HepG2 (cell line): Measurements from ENCODE around the gene GYS1. TPM values are rescaled to one million over a fixed set of nuclear protein-coding genes. Genes with fewer than 3 reads are reported as not detected.
A peak's percentile ranks its signal among the peaks of the same experiment; 100 is the strongest.

Source experiments
- ARNT ChIP-seq: fragments of 450-650 bp; IDR thresholded peaks from 2 replicates; pipeline ENCODE4 v1.6.1; 2017
- BRD4 ChIP-seq: sonication (generic); formaldehyde crosslinking; IDR thresholded peaks from 2 replicates; pipeline ENCODE4 v1.4.0; 2020; ENCODE audit warnings: missing genetic modification reagents
- FOXK2 ChIP-seq: fragments of 450-650 bp; IDR thresholded peaks from 2 replicates; pipeline ENCODE4 v1.6.1; 2016
- HCFC1 ChIP-seq: fragments of 150-350 bp; IDR thresholded peaks from 2 replicates; pipeline ENCODE4 v1.6.1; 2014; ENCODE audit warnings: low read depth, low read length
- HDAC2 ChIP-seq: sonication (generic); formaldehyde crosslinking; IDR thresholded peaks from 2 replicates; pipeline ENCODE4 v1.4.0; 2020; ENCODE audit warnings: missing genetic modification reagents
- HMG20B ChIP-seq: conservative IDR thresholded peaks from 2 replicates; pipeline ENCODE4 v1.6.1; 2016; ENCODE audit warnings: missing genetic modification reagents, missing compliant biosample characterization
- HNF1B ChIP-seq: sonication (generic); formaldehyde crosslinking; IDR thresholded peaks from 2 replicates; pipeline ENCODE4 v1.5.1; 2020; ENCODE audit warnings: mild to moderate bottlenecking, moderate library complexity, missing genetic modification reagents
- HOXA7 ChIP-seq: sonication (generic); formaldehyde crosslinking; IDR thresholded peaks from 2 replicates; pipeline ENCODE4 v1.8.1; 2022; ENCODE audit warnings: mild to moderate bottlenecking, missing genetic modification reagents, moderate library complexity
- ISL2 ChIP-seq: sonication (generic); formaldehyde crosslinking; IDR thresholded peaks from 2 replicates; pipeline ENCODE4 v1.5.0; 2020; ENCODE audit warnings: missing genetic modification reagents
- KLF9 ChIP-seq: IDR thresholded peaks from 2 replicates; pipeline ENCODE4 v1.6.1; 2016; ENCODE audit warnings: low read depth
- LCORL ChIP-seq, 2 experiments: fragments of 450-650 bp in 1 of 2; sonication (generic) in 1 of 2; formaldehyde crosslinking in 1 of 2; IDR thresholded peaks; 2 replicates each; pipeline versions ENCODE4 v1.5.0 to v1.6.1; 2017 to 2020; ENCODE audit warnings: antibody characterized with exemption in 1 of 2, missing genetic modification reagents in 1 of 2
- MBD4 ChIP-seq: IDR thresholded peaks from 2 replicates; pipeline ENCODE4 v1.6.1; 2012; ENCODE audit warnings: low read length, inconsistent platforms, borderline replicate concordance
- MEIS1 ChIP-seq: sonication (generic); formaldehyde crosslinking; IDR thresholded peaks from 2 replicates; pipeline ENCODE4 v1.9.0; 2021; ENCODE audit warnings: mild to moderate bottlenecking, missing genetic modification reagents, moderate library complexity, borderline replicate concordance
- MXD4 ChIP-seq: IDR thresholded peaks from 2 replicates; pipeline ENCODE4 v1.6.1; 2016; ENCODE audit warnings: mild to moderate bottlenecking, missing biosample characterization, missing genetic modification reagents
- NCOR1 ChIP-seq: fragments of 200-600 bp; sonication (generic); IDR thresholded peaks from 2 replicates; pipeline ENCODE4 v1.7.0; 2017; ENCODE audit warnings: antibody characterized with exemption, low read length, borderline replicate concordance
- RFXANK ChIP-seq: IDR thresholded peaks from 2 replicates; pipeline ENCODE4 v1.6.1; 2016
- SETDB1 ChIP-seq: sonication (generic); formaldehyde crosslinking; IDR thresholded peaks from 2 replicates; pipeline ENCODE4 v1.5.1; 2020; ENCODE audit warnings: missing genetic modification reagents, mild to moderate bottlenecking, borderline replicate concordance
- SNAI1 ChIP-seq: sonication (generic); formaldehyde crosslinking; IDR thresholded peaks from 2 replicates; pipeline ENCODE4 v1.5.0; 2020; ENCODE audit warnings: mild to moderate bottlenecking, missing genetic modification reagents, borderline replicate concordance
- SP1 ChIP-seq, 2 experiments: fragments of 450-650 bp in 1 of 2; sonication (generic) in 1 of 2; formaldehyde crosslinking in 1 of 2; IDR thresholded peaks; 2 replicates each; pipeline versions ENCODE4 v1.4.0 to v1.6.1; 2016 to 2020; ENCODE audit warnings: missing genetic modification reagents in 1 of 2
- ZIK1 ChIP-seq: sonication (generic); formaldehyde crosslinking; IDR thresholded peaks from 2 replicates; pipeline ENCODE4 v1.5.0; 2020; ENCODE audit warnings: mild to moderate bottlenecking, low read depth, missing genetic modification reagents, borderline replicate concordance
- ZNF180 ChIP-seq: sonication (generic); formaldehyde crosslinking; IDR thresholded peaks from 2 replicates; pipeline ENCODE4 v1.4.0; 2020; ENCODE audit warnings: low read depth, missing genetic modification reagents, borderline replicate concordance
- ZNF343 ChIP-seq: sonication (generic); formaldehyde crosslinking; IDR thresholded peaks from 2 replicates; pipeline ENCODE4 v1.4.0; 2020; ENCODE audit warnings: mild to moderate bottlenecking, missing genetic modification reagents
- ZNF530 ChIP-seq: sonication (generic); formaldehyde crosslinking; IDR thresholded peaks from 2 replicates; pipeline ENCODE4 v1.5.0; 2020; ENCODE audit warnings: low read depth, mild to moderate bottlenecking, missing genetic modification reagents
- ZNF543 ChIP-seq: sonication (generic); formaldehyde crosslinking; IDR thresholded peaks from 2 replicates; pipeline ENCODE4 v1.4.0; 2020; ENCODE audit warnings: mild to moderate bottlenecking, missing genetic modification reagents
- ZNF567 ChIP-seq: sonication (generic); formaldehyde crosslinking; IDR thresholded peaks from 2 replicates; pipeline ENCODE4 v1.8.1; 2023; ENCODE audit warnings: mild to moderate bottlenecking, missing genetic modification reagents, borderline replicate concordance
- ZNF577 ChIP-seq: sonication (generic); formaldehyde crosslinking; IDR thresholded peaks from 2 replicates; pipeline ENCODE4 v1.4.0; 2020; ENCODE audit warnings: mild to moderate bottlenecking, low read depth, missing genetic modification reagents, borderline replicate concordance
- ZNF768 ChIP-seq: sonication (generic); formaldehyde crosslinking; IDR thresholded peaks from 2 replicates; pipeline ENCODE4 v1.4.0; 2020; ENCODE audit warnings: missing genetic modification reagents
- ZNF788 ChIP-seq: sonication (generic); formaldehyde crosslinking; IDR thresholded peaks from 2 replicates; pipeline ENCODE4 v1.5.0; 2020; ENCODE audit warnings: mild to moderate bottlenecking, missing genetic modification reagents, borderline replicate concordance
- ZNF839 ChIP-seq: sonication (generic); formaldehyde crosslinking; IDR thresholded peaks from 2 replicates; pipeline ENCODE4 v1.4.0; 2020; ENCODE audit warnings: missing genetic modification reagents, mild to moderate bottlenecking, borderline replicate concordance
- polyA plus RNA-seq, 8 experiments: library from polyadenylated mRNA; depleted of rRNA in 3 of 8; stranded (reverse) in 7 of 8; unstranded in 1 of 8; fragments of >200 nt; fragmentation: Illumina TruSeq in 4 of 8; extraction: Trizol in 4 of 8; gene quantifications; 2 replicates each; pipeline versions ENCODE4 v1.2.1 to v1.2.3, GENCODE V29; 2011 to 2016; ENCODE audit warnings: low read depth in 4 of 8, missing spikeins in 1 of 8, mixed read lengths in 1 of 8; ENCODE audit not compliant: insufficient read depth in 1 of 8
- total RNA-seq, 5 experiments: library from RNA; depleted of rRNA; stranded (reverse); fragments of >200 nt; fragmentation: Illumina TruSeq; extraction: Trizol; gene quantifications; 2 replicates each; pipeline ENCODE4 v1.2.3, GENCODE V29; 2016; ENCODE audit warnings: low read depth in 1 of 5
- TF ChIP-seq, protein P1 (sequence below): sonication (generic); formaldehyde crosslinking; IDR thresholded peaks from 2 replicates; pipeline ENCODE4 v1.4.0; 2020; ENCODE audit warnings: missing genetic modification reagents

The GYS1 gene
- total and polyA plus RNA-seq, 2 of the 13 experiments (the other 11 are each of a cell fraction or from before 2014, with no cell fraction given): 18.4 to 42.1 TPM

DNA sequence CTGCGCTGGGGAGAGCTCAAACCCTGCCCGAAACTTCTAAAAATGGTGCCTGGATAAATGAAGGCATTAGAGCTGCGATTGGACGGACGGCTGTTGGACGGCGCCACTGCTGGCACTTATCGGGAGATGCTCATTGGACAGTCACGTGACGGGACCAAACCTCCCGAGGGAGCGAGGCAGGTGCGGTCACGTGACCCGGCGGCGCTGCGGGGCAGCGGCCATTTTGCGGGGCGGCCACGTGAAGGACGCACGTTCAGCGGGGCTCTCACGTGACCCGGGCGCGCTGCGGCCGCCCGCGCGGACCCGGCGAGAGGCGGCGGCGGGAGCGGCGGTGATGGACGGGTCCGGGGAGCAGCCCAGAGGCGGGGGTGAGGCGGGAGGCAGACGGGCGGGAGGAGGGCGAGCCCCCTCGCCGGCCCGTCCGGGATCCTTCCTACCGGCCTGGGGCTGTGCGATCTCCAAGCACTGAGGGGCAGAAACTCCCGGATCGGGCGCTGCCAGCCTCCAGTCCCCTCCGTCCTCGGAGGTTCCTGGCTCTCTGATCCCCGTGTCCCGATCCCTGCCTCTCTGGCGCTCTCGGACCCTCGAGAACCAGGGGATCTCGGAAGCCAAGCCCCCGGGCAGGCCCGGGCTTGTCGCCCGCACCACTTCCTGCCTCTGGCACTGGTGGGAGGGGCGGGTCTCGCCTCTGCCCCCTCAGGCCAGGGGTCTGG lies 38.4 kb downstream of the GYS1 start, which contains the start of gene BAX (continued):
- TF ChIP-seq ZNF768 (CRISPR knock-in tag) (peak; percentile 39; the same call in 1 of the 2 replicates), ZNF180 (CRISPR knock-in tag) (no peak), BRD4 (CRISPR knock-in tag) (no peak; the same call in 1 of the 2 replicates), SETDB1 (no peak), SNAI1 (CRISPR knock-in tag) (peak; percentile 68; the same call in 1 of the 2 replicates), RFXANK (CRISPR knock-in tag) (no peak), ISL2 (CRISPR knock-in tag) (peak; percentile 28), ZNF530 (CRISPR knock-in tag) (no peak), ARNT (no peak), HOXA7 (CRISPR knock-in tag) (no peak), ZNF788 (CRISPR knock-in tag) (no peak; the same call in 1 of the 2 replicates), ZNF577 (CRISPR knock-in tag) (no peak), ZNF839 (no peak), KLF9 (CRISPR knock-in tag) (peak; percentile 50; the same call in 1 of the 2 replicates), HDAC2 (CRISPR knock-in tag) (no peak; the same call in 1 of the 2 replicates), HCFC1 (peak; percentile 85), SP1 (IDR thresholded peaks at IDR 0.05) (no peak), SP1 (CRISPR knock-in tag; IDR thresholded peaks at IDR 0.05) (peak; percentile 30; the same call in 1 of the 2 replicates), MBD4 (no peak), ZNF543 (no peak), ZNF343 (no peak), MXD4 (CRISPR knock-in tag) (peak; percentile 78; the same call in 1 of the 2 replicates), ZNF567 (CRISPR knock-in tag) (peak; percentile 89; the same call in 1 of the 2 replicates), NCOR1 (no peak; the same call in 1 of the 2 replicates), FOXK2 (no peak), HMG20B (no peak), ZIK1 (CRISPR knock-in tag) (peak; percentile 80), MEIS1 (no peak), LCORL (IDR thresholded peaks at IDR 0.05) (peak; percentile 72; the same call in 1 of the 2 replicates), LCORL (CRISPR knock-in tag; IDR thresholded peaks at IDR 0.05) (peak; percentile 11; the same call in 1 of the 2 replicates), HNF1B (CRISPR knock-in tag) (peak; percentile 73)
- TF ChIP-seq, protein P1, sequence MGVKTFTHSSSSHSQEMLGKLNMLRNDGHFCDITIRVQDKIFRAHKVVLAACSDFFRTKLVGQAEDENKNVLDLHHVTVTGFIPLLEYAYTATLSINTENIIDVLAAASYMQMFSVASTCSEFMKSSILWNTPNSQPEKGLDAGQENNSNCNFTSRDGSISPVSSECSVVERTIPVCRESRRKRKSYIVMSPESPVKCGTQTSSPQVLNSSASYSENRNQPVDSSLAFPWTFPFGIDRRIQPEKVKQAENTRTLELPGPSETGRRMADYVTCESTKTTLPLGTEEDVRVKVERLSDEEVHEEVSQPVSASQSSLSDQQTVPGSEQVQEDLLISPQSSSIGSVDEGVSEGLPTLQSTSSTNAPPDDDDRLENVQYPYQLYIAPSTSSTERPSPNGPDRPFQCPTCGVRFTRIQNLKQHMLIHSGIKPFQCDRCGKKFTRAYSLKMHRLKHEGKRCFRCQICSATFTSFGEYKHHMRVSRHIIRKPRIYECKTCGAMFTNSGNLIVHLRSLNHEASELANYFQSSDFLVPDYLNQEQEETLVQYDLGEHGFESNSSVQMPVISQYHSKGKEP (CRISPR knock-in tag): no peak
